OCI-LY3 (cell line): ENCODE measurements around the gene SEL1L.

Experiments
- CTCF ChIP-seq: fragments of 200-600, 300-600 bp; sonication (generic); IDR thresholded peaks from 2 replicates; pipeline ENCODE4 v1.5.1; 2014; ENCODE audit warnings: antibody characterized with exemption, low read length, low read depth
- EZH2phosphoT487 ChIP-seq: fragments of 200-600 bp; shearing (Covaris generic); IDR thresholded peaks from 2 replicates; pipeline ENCODE4 v1.6.1; 2018; ENCODE audit warnings: antibody characterized with exemption, mixed run types, low read depth

DNA sequence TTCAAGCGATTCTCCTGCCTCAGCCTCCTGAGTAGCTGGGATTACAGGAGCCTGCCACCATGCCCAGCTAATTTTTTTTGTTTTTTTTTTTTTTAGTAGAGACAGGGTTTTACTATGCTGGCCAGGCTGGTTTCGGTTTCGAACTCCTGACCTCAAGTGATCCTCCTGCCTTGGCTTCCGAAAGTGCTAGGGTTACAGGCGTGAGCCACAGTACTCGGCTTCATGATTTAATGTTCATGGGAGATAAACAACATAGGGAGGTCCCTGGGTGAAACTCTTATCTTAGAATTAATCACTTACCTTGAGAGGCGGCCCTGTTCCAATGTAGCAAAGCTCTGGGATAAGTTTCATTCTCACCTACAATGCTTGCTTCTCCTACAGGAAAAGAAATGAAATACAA is 48.3 kb downstream of the SEL1L start:
- TF ChIP-seq CTCF = no peak
- no peak for TF ChIP-seq EZH2phosphoT487
